Esophagus muscularis mucosa (tissue), 4 donors: ENCODE results near the gene INSIG1. TPM values are rescaled to one million over a fixed set of nuclear protein-coding genes. Genes with fewer than 3 reads are reported as not detected.

Experiments used
- DNase-seq: peaks from one replicate; pipeline ENCODE4 v3.0.0-alpha.2; 2017; ENCODE audit errors: extremely low spot score
- H3K27ac ChIP-seq, 4 donors: fragments of 200-600 bp; sonication (generic); replicated peaks in 1 of 4; 1 replicate in 3 of 4; 2 replicates in 1 of 4; pipeline ENCODE4 v1.5.1; 2016 to 2019; ENCODE audit warnings: mild to moderate bottlenecking in 1 of 4
- H3K27me3 ChIP-seq, 4 donors: fragments of 200-600 bp; sonication (generic); one replicate each; pipeline versions ENCODE4 v1.5.1 to v1.6.0; 2016 to 2019
- H3K36me3 ChIP-seq, 4 donors: fragments of 200-600 bp; sonication (generic); one replicate each; pipeline ENCODE4 v1.5.1; 2016 to 2019
- H3K4me1 ChIP-seq, 4 donors: fragments of 200-600 bp; sonication (generic); one replicate each; pipeline ENCODE4 v1.5.1; 2016 to 2019
- H3K4me3 ChIP-seq, 4 donors: fragments of 200-600 bp; sonication (generic); 1 replicate in 2 of 4; 2 replicates in 2 of 4; pipeline ENCODE4 v1.5.1; 2016 to 2019; ENCODE audit warnings: mild to moderate bottlenecking in 4 of 4, moderate library complexity in 1 of 4
- H3K9me3 ChIP-seq, 4 donors: fragments of 200-600 bp; sonication (generic); 1 replicate in 3 of 4; 2 replicates in 1 of 4; pipeline ENCODE4 v1.5.1; 2016 to 2019
- CTCF ChIP-seq, 3 experiments: fragments of 200-600 bp in 2 of 3; fragments of 450-650 bp in 1 of 3; sonication (generic) in 2 of 3; IDR thresholded peaks; one replicate each; pipeline ENCODE4 v1.5.1; 2017 to 2019; ENCODE audit warnings: antibody characterized with exemption in 3 of 3, mild to moderate bottlenecking in 2 of 3, moderate library complexity in 1 of 3
- EP300 ChIP-seq: sonication (generic); formaldehyde crosslinking; IDR thresholded peaks from one replicate; pipeline ENCODE4 v1.6.1; 2017; ENCODE audit warnings: antibody characterized with exemption
- POLR2A ChIP-seq: fragments of 450-650 bp; IDR thresholded peaks from one replicate; pipeline ENCODE4 v1.6.1; 2017; ENCODE audit warnings: antibody characterized with exemption, moderate library complexity, mild to moderate bottlenecking, low read depth
- POLR2AphosphoS5 ChIP-seq, 2 donors: sonication (generic); formaldehyde crosslinking; IDR thresholded peaks; one replicate each; pipeline ENCODE4 v1.6.1; 2017; ENCODE audit warnings: antibody characterized with exemption in 2 of 2
- WGBS: methylation state at CpG from one replicate; pipeline ENCODE4 v1.1.5; 2018; 5-methylcytosine and 5-hydroxymethylcytosine counted together
- intact Hi-C: fragments of 100-400 bp; cut with DNase I; formaldehyde crosslinking; loops from one replicate; pipeline ENCODE4 v1.15.1; 2023
- total RNA-seq, 4 donors: library from RNA; depleted of rRNA; stranded (reverse); fragments of >200 nt; gene quantifications; one replicate each; pipeline versions ENCODE4 v1.1.0 to v1.2.1, GENCODE V29; 2016

The INSIG1 gene
- total RNA-seq, 4 donors from 2014 or later: 25.3 to 63.5 (median 37.7) TPM

- Histone ChIP-seq H3K4me1 (peaks cover 6 to 18% (median 17%) of the 10 kb centered on the region in 4 donors), H3K27ac (no peak overlapping the region), H3K27me3 (peaks cover 0 to 34% (median 0%) of the 10 kb centered on the region in 4 donors), H3K4me3 (no peak overlapping the region), H3K9me3 (no peaks in the 10 kb centered on the region), H3K36me3 (no peaks in the 10 kb centered on the region)
- TF ChIP-seq CTCF (IDR thresholded peaks at IDR 0.05): no peak
- no peak for TF ChIP-seq POLR2A
- TF ChIP-seq POLR2AphosphoS5 (IDR thresholded peaks at IDR 0.05): no peak
- TF ChIP-seq EP300: no peak
- DNase-seq: no peak
- intact Hi-C loops: no loop called here
- WGBS: 89% methylated on average over 10 of the region's 13 CpGs
These were observed 37.7 kb upstream of the INSIG1 start for GRCh38 chr7:155259866-155260497.

- WGBS: 88% methylated on average over 13 of the region's 13 CpGs
- DNase-seq: no peak
- intact Hi-C loops: no loop called here
- H3K9me3 ChIP-seq: no peaks in the 10 kb centered on the region
- H3K4me3 ChIP-seq: no peak overlapping the region
- TF ChIP-seq EP300 (no peak), POLR2AphosphoS5 (IDR thresholded peaks at IDR 0.05) (no peak), POLR2A (no peak), CTCF (IDR thresholded peaks at IDR 0.05) (no peak)
- no peak overlapping the region for H3K27ac ChIP-seq
- no peaks in the 10 kb centered on the region for H3K36me3 ChIP-seq
- H3K27me3 ChIP-seq: peaks cover 0 to 37% (median 0%) of the 10 kb centered on the region in 4 donors
- H3K4me1 ChIP-seq: peaks cover 6 to 18% (median 17%) of the 10 kb centered on the region in 4 donors
These were observed 37.2 kb upstream of the INSIG1 start for GRCh38 chr7:155260498-155260872.

GRCh38 chr7:155261031-155261985 lies 36.4 kb upstream of the INSIG1 start:
- H3K9me3 ChIP-seq: no peaks in the 10 kb centered on the region

GRCh38 chr7:155262031-155262430 lies 35.6 kb upstream of the INSIG1 start:
- DNase-seq: no peak
- WGBS: 68% methylated on average over 12 of the region's 12 CpGs
- Histone ChIP-seq H3K27ac (no peak overlapping the region), H3K4me1 (peaks cover 6 to 13% (median 11%) of the 10 kb centered on the region in 4 donors), H3K4me3 (no peak overlapping the region), H3K27me3 (peaks cover 0 to 53% (median 0%) of the 10 kb centered on the region in 4 donors), H3K9me3 (no peaks in the 10 kb centered on the region), H3K36me3 (no peaks in the 10 kb centered on the region)
- intact Hi-C loops: no loop called here
- TF ChIP-seq CTCF (IDR thresholded peaks at IDR 0.05) (no peak), POLR2A (no peak), POLR2AphosphoS5 (IDR thresholded peaks at IDR 0.05) (no peak), EP300 (no peak)

More at GRCh38 chr7:155261031-155261985, 36.4 kb upstream of the INSIG1 start:
- no peak for DNase-seq
- Histone ChIP-seq H3K4me3 (no peak overlapping the region), H3K27ac (no peak overlapping the region), H3K36me3 (no peaks in the 10 kb centered on the region), H3K4me1 (peaks cover 6 to 18% (median 17%) of the 10 kb centered on the region in 4 donors), H3K27me3 (peaks cover 0 to 45% (median 0%) of the 10 kb centered on the region in 4 donors)
- intact Hi-C loops: no loop called here
- TF ChIP-seq CTCF (IDR thresholded peaks at IDR 0.05) (no peak), POLR2A (no peak), POLR2AphosphoS5 (IDR thresholded peaks at IDR 0.05) (no peak), EP300 (no peak)
- 91% methylated on average over 21 of the region's 21 CpGs for WGBS
